Measurements from ENCODE around the gene DTNBP1.

Gene DTNBP1

DNA sequence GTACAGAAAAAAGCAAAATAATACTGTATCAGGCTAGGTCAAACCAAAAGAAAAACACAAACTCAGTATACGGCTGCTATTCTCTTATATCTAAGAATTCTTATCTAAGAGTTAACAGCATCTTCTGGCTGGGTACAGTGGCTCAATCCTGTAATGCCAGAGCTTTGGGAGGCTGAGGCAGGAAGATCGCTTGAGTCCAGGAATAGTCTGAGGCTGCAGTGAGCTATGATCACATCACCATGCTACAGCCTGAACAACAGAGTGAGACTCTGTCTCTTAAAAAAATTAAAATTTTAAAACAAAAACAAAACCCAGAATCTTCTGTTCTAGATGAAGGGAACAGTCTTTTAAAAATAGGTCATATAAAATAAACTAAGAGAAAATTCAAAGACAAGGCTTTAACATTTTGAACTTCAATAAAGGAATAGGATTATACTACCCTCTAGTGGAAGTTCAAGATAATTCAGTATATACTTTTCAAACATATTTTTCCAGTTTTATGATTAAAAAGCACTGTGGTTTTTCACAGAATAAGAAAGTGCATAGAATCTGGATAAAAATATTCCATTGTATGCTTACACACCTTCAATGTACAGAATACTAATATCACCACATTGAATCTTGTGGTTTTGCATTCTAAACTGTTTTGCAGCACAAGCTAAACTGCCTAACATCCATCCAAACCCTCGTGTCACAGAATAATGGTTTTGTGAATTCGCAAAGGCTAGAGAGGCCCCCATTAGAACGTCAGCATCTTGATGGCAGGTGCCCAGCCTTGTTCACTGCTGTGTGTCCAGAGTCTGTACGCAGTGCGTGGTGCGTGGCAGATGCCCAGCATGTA lies 39.3 kb downstream of the DTNBP1 start:
- peak; percentile 100 for FAIRE-seq

DNA sequence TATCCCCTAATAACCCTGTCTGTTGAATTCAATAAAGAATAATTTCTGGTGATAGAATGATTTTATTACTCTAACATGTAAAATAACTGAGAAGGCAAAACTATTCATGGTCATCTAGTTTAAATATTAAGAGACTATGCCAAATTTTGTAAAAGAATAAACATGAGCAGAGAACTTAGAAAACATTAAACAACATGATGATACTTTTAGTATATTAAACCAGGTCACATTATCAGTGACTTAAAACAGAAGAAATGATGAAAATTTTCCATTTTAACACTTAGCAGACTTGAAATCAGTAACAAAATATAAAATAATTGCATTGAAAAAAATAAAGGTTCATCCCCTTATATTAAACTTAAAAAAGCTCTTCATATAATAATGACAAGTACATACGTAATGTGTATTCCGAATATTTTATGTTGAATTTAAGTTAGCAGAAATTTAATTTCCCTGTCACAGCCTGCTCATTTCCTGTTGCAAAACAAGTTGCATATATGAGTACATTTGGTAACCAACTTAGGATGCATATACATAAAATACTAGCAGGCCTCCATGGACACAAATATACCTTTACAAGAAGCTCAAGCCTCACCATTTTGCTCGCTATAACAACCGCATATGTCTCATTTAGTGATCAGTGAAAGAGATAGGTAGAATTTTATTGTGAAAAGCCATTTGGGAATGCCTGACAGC lies 40.6 kb downstream of the DTNBP1 start:
- peak; percentile 90 for FAIRE-seq

DNA sequence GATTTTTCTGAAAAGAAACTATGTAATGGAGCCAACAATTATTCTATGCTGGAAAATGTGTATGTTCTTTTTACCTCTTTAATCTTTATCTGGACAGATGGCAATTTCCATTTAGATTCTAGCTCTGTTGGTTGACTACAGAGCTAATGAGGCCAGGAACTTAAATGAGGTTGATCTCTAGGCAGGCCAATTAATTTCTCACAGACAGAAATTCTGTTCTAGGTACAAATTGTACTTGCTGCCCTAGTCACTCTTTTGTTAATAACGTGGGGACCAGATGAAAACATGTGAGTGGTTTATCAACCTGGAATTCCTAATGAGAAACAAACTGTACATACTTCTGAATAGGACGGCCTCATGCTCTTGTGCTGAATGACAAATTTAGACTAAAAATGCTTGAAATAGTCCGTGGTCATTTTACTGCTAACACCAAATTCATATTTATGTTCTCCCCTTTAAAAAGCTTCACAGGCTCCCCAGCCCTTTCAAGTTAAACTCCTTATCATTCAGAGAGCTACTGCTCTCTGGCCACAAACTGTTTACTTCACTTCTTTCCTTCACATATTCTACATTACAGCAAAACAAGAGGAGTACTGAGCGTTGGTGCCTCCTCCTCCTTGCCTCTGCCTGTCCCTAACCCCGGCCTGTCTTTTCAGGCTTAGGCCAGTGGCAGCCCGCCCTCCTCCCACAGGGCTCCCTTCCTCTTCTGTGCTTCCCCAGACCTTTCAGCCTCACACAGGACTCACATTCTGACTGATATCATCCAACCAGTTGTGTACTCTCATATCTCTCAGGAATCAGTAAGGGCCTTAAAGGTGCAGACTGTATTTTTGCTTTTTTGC lies 41.4 kb downstream of the DTNBP1 start:
- peak; percentile 99 for FAIRE-seq

DNA sequence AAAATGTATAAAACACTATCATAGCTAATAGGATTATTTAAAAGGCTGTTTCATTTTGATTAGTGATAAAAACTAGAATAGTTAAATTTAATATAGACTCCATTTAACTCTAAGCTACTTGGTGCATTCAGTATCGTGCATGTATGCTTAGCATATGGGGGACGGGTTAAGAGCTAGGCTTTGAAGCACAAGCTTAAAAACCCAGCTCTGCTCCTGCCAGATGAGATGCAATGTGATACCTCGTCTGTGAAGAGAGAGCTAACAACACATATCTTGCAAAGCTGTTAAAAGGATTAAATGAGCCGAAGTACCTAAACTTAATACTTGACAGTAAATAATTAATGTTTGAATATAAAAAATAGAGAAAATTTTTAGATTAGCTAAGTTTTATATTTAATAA lies 42.2 kb downstream of the DTNBP1 start:
- no peak for FAIRE-seq

DNA sequence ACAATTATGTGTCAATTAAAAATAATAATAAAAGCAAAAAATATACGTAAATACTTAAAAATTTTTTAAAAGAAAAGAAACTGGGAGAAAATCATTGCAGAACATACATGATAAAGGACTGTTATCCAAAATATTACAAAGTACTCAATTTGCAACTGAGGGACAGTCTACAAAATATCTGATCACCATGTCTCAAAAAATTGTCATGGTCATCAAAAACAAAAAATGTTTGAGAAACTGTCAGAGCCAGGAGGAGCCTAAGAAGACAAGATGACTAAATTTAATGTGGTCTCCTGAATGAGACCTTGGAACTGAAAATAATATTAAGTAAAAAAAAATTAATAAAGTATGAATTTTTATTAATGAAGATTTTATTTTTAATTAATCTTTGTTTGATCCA lies 43.5 kb downstream of the DTNBP1 start:
- peak; percentile 5 for FAIRE-seq

DNA sequence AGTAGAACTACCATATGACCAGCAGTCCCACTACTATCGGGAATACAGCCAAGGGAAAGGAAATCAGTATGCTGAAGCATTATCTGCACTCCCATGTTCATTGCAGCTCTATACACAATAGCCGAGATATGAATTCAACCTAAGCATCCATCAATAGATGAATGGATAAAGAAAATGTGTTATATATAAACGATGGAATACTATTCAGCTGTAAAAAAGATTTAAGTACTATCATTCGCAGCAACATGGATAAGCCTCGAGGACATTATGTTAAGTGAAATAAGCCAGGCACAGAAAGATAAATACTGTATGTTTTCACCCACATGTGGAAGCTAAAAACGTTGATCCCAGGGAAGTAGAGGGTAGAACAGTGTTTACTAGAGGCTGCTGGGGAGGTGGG lies 44.1 kb downstream of the DTNBP1 start:
- no peak for FAIRE-seq

DNA sequence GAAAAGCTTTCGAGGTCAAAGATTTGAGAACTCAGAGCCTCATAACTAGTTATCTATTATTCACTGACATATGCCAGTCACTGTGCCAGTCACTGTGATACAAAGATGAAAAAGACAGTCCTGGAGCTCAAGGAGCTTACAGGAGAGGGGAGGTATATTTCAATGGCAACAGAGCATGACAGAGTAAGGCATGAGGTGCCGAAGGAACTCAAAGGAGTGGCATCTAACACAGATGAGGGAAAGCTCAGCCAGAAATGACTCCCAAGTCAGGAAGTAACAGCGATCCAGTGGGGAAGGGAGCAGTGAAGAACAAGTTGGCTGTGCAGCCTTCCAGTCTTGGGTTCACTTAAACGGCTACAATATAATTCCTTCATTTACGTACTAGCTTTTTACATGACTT lies 46.6 kb downstream of the DTNBP1 start:
- no peak for FAIRE-seq

DNA sequence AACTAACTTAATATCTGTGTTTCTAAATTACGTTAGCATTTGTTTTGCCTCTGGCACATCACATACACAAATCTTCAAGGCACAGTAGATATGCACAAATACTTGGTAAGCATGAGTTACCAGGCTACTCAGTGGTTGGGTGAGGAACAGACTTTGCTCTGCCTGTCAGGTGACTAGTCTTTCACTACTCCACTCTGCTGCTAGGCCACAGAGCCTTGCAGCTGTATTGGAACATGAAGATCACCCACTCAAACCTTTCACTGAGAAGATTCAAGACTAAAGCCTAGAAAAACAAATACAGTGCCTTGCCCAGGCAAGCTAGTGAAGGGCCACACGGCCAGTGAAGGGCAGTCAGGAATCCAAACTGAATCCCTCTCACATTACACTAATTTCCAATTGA lies 47.0 kb downstream of the DTNBP1 start:
- FAIRE-seq: peak; percentile 96

DNA sequence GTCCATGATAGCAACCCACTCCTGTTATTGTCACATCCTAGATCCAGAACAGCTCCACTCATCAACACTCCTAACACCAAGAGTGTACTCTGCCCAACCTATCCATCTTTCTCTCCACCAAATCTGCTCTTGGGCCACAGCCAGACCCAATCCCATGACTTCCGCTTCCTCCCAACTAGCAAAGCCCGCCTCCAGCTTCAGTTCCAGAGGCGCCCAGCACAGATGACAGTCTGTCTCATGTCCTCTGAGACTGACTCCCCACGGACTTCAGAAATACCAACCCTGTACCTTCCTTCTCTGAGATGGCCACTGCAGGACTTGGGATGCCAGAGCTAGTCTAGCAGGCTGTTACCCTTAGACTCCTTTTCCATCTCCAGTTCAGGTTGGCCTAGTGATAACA lies 48.6 kb downstream of the DTNBP1 start:
- no peak for FAIRE-seq

DNA sequence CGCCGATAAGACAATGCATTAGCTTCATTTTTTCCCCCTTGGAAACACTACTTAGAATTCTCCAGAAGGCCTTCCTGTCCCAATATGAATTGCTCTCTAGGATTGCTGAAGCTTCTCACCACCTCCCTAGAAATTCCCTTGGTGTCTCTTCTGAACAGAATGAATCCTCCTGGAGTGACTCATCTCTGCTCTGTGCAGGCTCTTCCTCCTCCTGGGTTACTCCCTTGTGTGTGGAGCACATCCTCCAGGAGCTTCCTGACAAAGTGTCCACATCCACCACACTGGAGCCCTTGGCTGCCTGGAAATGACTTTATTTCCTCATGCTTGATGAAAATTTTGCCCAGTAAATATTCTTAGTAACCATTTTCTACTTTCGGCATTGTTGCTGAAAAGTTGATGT lies 54.4 kb downstream of the DTNBP1 start:
- FAIRE-seq: no peak

DNA sequence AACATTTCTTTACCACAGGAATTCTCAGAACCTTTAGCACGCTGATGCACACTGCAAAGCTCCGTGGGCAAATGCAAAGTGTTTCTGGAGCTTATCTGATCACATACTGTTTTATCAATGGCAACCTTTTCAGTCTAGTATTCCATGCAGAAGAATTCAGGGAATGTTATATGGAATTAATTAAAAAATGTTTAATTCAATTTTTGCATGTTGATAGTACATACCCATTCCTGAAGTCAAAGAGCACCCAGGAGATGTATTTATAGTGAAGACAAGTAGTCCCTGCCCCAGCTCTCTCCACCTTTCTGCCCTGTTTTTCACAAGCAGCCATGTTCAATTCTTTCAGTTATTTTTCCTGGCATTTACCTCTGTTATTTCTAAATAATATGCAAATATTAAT lies 55.2 kb downstream of the DTNBP1 start:
- FAIRE-seq: no peak

DNA sequence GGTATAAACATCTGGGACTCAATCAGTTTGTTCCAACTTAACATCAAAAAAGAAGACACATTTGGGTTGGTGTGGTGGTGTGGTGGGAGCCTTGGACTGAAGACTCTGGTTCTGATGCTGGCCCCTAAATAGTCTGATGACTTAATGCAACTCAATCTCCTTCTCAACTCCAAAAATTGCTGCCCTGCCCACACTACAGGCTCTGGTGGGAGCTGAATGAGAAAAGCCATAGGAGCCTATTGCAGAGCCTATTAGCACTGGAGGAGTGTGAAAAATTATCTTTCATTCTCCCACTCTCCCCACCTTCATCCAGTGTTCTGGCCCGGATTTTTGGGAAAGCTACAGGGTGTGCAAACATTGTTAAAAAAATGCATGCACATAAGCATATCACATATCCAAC lies 56.5 kb downstream of the DTNBP1 start:
- FAIRE-seq: no peak

DNA sequence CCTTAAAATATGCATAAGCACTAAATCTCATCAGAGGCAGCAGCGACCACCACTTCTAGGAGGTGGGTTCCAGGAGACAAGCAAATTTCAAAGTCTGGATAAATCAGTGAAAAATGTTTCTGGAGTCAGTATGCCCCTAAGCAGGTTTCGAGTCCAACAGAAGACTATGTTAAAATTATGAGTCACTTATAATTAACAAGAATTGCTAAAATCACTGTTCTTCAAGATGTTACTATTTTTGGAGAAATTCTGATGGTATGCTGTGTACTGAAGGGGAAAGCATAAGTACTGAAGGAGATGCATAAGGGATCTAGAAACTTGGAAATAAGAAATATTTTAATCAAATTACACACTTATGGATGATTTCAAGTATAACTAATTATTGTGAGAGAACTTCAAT lies 58.0 kb downstream of the DTNBP1 start:
- FAIRE-seq: no peak

DNA sequence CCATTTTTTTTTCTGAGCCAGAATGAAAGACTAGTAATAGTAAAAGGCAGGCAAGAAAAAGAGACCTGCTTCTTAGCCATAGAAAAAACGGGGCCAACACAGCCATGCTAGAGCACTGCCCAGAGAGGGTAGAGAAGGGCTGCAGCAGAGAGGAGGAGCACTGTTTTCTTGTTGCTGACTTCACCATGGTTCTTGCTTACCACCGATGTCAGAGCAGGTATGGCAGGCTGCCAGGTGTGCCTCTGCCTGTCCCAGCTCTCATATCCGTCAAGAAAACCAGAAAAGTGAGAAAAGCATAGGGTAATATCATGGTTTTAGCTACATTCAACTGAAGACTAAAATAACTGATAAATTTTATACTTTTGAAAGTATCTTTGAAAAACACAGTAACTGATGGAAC lies 60.7 kb downstream of the DTNBP1 start:
- FAIRE-seq: no peak

DNA sequence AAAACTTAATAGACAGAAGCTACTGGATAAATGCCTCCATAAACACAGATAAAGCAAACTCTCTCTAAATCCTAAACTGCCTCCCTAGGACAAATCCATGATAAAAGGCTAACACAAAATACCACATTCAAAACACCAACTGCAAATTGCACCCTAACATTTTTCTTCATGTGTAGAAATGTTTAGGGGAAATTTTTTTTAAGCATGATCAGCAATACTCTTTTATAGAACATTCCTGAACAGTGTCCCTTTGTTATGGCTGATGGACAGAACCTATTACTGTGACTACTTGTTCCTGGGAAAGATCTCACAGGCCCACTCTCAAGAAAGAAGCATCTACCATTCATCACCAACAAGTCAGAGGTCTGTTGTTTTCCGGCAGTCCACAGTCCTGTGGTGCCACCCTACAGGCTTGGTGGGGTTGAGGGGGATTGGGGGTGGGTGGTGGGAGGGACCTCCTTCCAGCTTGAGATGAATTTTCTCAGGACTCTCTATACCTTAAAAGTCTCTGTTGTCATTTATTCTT lies 64.5 kb downstream of the DTNBP1 start:
- no peak for FAIRE-seq

DNA sequence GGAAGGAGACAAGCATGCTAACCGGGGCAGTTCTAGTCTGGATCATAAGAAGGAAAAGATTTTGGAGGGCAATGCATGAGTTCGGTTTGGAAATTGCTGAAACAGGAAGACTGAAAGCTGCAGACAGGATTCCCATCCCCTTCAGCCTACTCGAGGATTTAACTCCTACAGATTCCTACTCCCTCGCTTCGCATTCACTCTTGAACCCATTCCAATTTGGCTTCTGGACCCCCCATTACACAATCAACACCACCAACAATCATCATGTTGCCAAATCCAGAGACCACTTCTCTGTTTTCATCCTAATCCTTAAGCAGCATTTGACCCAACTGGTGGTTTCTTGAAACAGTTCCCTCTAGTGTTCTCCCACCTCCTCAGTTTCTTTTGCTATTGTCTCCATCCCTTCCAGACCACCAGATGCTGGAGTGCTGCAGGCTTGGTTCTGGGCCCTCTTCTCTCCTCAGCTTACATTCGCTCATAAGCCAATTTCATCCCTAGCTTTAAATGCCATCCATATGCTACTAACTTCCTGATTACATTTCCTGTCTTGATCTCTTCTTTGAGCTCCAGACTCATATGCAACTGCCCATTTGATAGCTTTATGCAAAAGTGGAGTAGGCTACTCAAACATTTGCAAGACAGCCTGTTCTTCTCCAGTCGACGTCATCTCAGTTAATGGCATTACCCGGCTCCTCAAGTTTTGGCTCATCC lies 66.5 kb downstream of the DTNBP1 start:
- FAIRE-seq: no peak

DNA sequence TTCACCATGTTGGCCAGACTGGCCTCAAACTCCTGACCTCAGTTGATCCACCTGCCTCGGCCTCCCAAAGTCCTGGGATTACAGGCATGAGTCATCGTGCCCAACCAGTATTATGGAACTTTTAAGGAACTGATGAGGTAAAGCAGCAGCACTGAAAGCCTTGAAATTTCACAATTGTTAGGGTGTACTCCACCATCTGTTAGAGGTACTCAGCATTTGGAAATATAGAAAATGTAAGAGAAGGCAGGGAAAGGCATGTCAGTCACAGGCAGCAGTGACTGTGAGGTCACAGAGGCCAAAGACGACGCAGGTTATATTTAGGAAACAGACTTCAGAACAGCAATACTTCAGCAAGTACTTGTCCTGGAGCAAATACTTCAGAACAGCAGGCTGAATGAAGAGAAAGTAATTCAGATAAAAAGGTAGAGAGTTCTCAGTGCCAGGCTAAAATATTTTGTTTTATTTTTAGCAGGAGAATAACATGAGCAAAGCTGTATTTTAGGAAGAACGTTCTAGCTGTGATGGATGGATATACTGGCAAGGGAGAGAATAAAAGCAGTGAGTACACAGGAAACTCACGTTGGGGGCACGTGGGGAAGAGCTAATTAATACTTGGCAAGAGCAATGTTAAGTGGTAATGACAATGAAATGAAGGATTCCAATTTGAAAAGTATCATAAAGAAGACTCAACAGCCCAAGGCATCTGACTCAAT lies 67.2 kb downstream of the DTNBP1 start:
- FAIRE-seq: no peak

DNA sequence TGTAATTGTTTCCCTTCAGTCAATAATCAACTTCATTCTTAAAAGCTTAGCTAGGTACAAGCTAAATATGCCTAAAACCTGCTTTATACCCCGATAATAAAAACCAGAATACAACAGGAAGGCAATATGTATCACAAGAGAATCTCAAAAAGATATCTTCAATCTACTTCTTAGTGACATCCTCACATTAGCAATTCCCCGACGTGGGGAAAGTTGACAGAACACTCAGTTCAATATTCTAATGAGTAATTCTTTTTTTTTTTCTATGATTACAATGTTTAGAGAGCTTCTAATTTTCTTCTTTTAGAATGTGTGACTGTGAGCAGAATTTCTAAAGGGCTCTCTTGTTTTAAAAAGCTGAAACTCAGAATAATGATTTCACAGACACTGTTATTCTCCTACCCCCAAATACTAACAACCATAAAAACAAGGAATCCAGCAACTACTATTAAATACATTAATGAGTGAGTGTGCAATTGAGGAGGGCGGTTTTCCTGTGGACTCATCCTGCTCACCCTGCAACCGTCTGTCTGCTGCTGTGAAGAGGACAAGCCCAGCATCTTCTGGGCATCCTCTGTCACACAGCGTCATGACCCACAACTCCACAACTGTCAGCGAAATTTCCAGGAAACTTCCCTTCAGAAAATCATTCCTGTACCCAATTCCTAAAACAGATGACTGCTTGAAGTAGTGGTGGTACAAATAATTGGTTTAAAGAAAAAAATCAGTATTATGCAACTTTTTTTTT lies 68.1 kb downstream of the DTNBP1 start:
- no peak for FAIRE-seq

DNA sequence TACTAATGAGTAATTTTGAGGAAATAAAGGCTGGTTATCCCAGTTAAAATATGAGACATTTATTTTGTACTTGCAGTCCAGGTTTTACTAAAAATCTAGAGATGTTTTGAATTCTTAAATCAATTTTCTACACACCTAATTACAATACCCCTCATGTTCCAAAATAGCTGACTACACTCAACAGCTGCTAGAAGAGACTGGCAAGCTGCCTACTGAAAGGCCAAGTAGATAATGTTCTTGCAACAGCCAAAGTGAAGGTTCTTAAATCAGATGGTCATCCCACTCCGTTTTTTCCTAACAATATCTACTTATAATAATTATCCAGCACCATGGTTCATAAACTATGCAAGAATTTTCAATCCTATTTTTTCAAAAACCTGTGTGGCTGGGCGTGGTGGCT lies 69.0 kb downstream of the DTNBP1 start:
- FAIRE-seq: no peak

DNA sequence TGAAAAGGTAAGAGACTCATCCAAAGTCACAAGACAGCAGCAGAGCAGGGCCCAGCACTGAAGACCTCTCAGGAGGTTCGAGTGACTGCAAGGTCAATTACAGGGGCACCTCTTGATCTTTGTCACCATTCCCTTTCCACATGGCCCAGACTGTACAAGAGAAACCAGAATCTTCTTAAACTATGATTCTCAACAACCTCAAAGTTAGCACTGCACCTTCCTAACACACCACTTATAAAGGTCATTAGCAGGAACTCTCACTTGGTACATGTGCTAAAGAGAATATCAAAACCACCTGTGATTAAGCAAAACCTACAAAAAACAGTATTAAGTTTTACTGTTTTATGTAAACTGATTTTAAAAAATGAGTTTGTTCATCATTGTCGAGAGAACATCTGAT lies 70.2 kb downstream of the DTNBP1 start:
- no peak for FAIRE-seq

DNA sequence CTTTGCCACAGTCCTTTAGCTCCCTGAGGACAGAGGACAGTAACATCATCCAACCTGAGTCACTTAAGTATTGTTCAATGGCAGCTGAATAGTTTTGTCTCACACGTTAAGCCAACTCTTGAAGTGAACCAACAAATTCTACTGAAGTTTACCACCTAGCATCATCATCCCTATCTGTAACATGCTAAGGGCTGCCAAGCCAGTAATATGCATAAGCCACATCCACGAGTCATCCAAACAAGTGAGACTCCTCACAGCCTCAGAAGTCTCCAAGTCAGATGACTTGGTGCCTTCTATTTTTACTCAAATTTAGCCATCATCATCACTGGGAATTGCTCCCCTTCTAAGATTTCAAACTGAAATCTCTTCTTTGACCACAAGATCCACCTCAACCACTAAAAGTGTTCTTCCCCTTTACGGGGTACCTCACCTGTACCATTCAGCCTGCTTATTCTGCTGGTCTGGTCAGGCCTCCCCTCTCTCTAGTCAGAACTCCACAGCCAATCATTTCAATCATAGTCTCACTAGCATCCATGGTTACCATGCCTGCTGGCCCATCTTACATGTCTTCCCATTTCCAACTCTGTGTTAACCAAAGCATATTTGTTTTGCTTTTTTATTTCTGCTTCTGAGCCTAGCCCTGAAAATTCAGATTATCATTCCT lies 73.7 kb downstream of the DTNBP1 start:
- FAIRE-seq: no peak

Measured in islet of Langerhans (tissue), 1 donor.